CD8-positive, alpha-beta memory T cell (primary cell): ENCODE results near the gene ATP6V1G3. TPM values are rescaled to one million over a fixed set of nuclear protein-coding genes. Genes with fewer than 3 reads are reported as not detected.

Experiments
- CTCF ChIA-PET: fragments of 350-600 bp; sonication (Branson Sonifier 250); formaldehyde crosslinking; loops from one replicate; lab custom pipeline; 2021; ENCODE audit warnings: antibody characterized with exemption; lab: Charles Lee
- POLR2A ChIA-PET: fragments of 350-600 bp; sonication (Branson Sonifier 250); formaldehyde crosslinking; loops from one replicate; lab custom pipeline; 2021; ENCODE audit warnings: antibody characterized with exemption; lab: Charles Lee
- DNase-seq, 5 donors: peaks; one replicate each; pipeline versions ENCODE4 v3.0.0 to v3.0.0-alpha.2; 2020 to 2022; ENCODE audit warnings: mixed read lengths in 1 of 5
- H3K27ac ChIP-seq: one replicate; pipeline ENCODE4 v1.7.0; 2013; ENCODE audit warnings: low read depth, mild to moderate bottlenecking, low read length, moderate library complexity
- H3K27me3 ChIP-seq: 2 replicates; pipeline ENCODE4 v1.7.0; 2013; ENCODE audit warnings: low read length, mild to moderate bottlenecking; ENCODE audit not compliant: insufficient read depth, poor library complexity, severe bottlenecking
- H3K36me3 ChIP-seq: 2 replicates; pipeline ENCODE4 v1.7.0; 2013; ENCODE audit warnings: mild to moderate bottlenecking, low read length, moderate library complexity; ENCODE audit not compliant: insufficient read depth
- H3K4me1 ChIP-seq: 2 replicates; pipeline ENCODE4 v1.7.0; 2013; ENCODE audit warnings: mild to moderate bottlenecking, low read length, moderate library complexity; ENCODE audit not compliant: insufficient read depth
- H3K4me3 ChIP-seq: 2 replicates; pipeline ENCODE4 v1.7.0; 2013; ENCODE audit warnings: mild to moderate bottlenecking, low read length
- H3K9me3 ChIP-seq: 2 replicates; pipeline ENCODE4 v1.7.0; 2013; ENCODE audit warnings: mild to moderate bottlenecking, low read length
- H3K27ac Mint-ChIP-seq, 8 donors: one replicate each; pipeline ENCODE4 v1.8.0; 2020 to 2021; ENCODE audit warnings: mixed read lengths in 8 of 8, mild to moderate bottlenecking in 6 of 8, inconsistent platforms in 3 of 8, moderate library complexity in 3 of 8
- H3K27me3 Mint-ChIP-seq, 2 donors: one replicate each; pipeline ENCODE4 v1.8.0; 2020 to 2021; ENCODE audit warnings: mixed read lengths in 2 of 2, mild to moderate bottlenecking in 1 of 2, moderate library complexity in 1 of 2
- H3K36me3 Mint-ChIP-seq, 3 donors: one replicate each; pipeline ENCODE4 v1.8.0; 2020 to 2021; ENCODE audit warnings: mixed read lengths in 3 of 3, inconsistent platforms in 1 of 3, mild to moderate bottlenecking in 1 of 3
- H3K4me1 Mint-ChIP-seq, 3 donors: one replicate each; pipeline ENCODE4 v1.8.0; 2020 to 2021; ENCODE audit warnings: mixed read lengths in 3 of 3, inconsistent platforms in 1 of 3, mild to moderate bottlenecking in 1 of 3
- H3K4me3 Mint-ChIP-seq, 7 donors: one replicate each; pipeline ENCODE4 v1.8.0; 2020 to 2021; ENCODE audit warnings: mixed read lengths in 7 of 7, mild to moderate bottlenecking in 6 of 7, moderate library complexity in 4 of 7, inconsistent platforms in 2 of 7
- H3K9me3 Mint-ChIP-seq, 5 donors: one replicate each; pipeline ENCODE4 v1.8.0; 2020 to 2022; ENCODE audit warnings: mixed read lengths in 5 of 5, mild to moderate bottlenecking in 3 of 5, moderate library complexity in 2 of 5, inconsistent platforms in 1 of 5
- polyA plus RNA-seq: library from polyadenylated mRNA; unstranded; fragments of 300-500 nt; fragmentation: Illumina TruSeq; gene quantifications from one replicate; pipeline ENCODE4 v1.2.3, GENCODE V29; 2021
- total RNA-seq, 2 experiments: library from RNA; stranded (reverse); gene quantifications; one replicate each; pipeline ENCODE4 v1.2.3, GENCODE V29; 2021

Gene ATP6V1G3
- total and polyA plus RNA-seq, 3 experiments from 2014 or later, result not detected

- Histone ChIP-seq H3K27ac (no peak overlapping the region), H3K36me3 (no peaks in the 10 kb centered on the region), H3K9me3 (no peaks in the 10 kb centered on the region), H3K27me3 (no peaks in the 10 kb centered on the region), H3K4me1 (peaks cover 49% of the 10 kb centered on the region), H3K4me3 (no peak overlapping the region)
- peak overlapping the region in 1 of 7 donors; percentile 41 for H3K4me3 Mint-ChIP-seq
- no peaks in the 10 kb centered on the region for H3K27me3 Mint-ChIP-seq
- no peaks in the 10 kb centered on the region for H3K9me3 Mint-ChIP-seq
- POLR2A ChIA-PET, result no interaction called here
- DNase-seq, result no peak
- CTCF ChIA-PET, result no interaction called here
- peak overlapping the region in 2 of 8 donors; percentile 21 to 77 for H3K27ac Mint-ChIP-seq
- H3K36me3 Mint-ChIP-seq, result no peaks in the 10 kb centered on the region
- peaks cover 53 to 74% (median 54%) of the 10 kb centered on the region in 3 donors for H3K4me1 Mint-ChIP-seq
Observed at GRCh38 chr1:198552668-198553416, 12.4 kb upstream of the ATP6V1G3 start.

DNA sequence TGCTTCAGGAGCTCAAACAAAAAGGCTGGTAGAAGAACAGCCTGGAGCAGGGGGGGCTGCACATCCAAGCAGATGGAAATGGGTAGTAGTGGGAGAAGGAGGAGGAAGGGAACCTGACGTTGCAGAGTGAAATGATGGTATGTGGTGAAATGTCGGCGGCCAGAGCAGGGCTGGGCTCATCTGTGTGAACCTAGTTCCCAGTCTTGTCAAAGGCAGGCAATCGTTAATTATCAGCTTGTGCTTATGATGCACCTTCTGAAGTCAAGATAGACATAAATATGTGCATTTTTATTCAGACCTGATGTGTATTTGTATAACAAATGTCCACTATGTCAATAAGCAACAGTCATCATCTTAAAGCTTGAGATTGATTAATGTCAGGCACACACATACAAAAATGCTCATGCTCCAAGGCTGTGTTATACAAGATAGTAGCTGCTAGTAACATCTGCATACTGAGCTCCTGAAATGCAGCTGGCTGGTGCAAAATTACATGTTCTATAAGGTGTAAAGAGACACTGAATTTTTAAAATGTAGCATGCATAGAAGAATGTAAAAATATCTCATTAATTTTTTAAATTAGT is 10.6 kb upstream of the ATP6V1G3 start:
- no peaks in the 10 kb centered on the region for H3K27me3 Mint-ChIP-seq
- POLR2A ChIA-PET, result interaction anchor here (0.6 kb wide), 1 partner anchor 847 kb away, joined by 3 read pairs; no protein-coding TSS in a partner anchor
- no peaks in the 10 kb centered on the region for H3K9me3 ChIP-seq
- H3K4me1 Mint-ChIP-seq, result peaks cover 35 to 56% (median 36%) of the 10 kb centered on the region in 3 donors
- H3K4me3 ChIP-seq, result no peak overlapping the region
- peak overlapping the region in 1 of 8 donors; percentile 59 for H3K27ac Mint-ChIP-seq
- H3K4me3 Mint-ChIP-seq, result no peak overlapping the region
- peaks cover 0 to 11% (median 2%) of the 10 kb centered on the region in 3 donors for H3K36me3 Mint-ChIP-seq
- no peaks in the 10 kb centered on the region for H3K36me3 ChIP-seq
- CTCF ChIA-PET, result interaction anchor here (1.0 kb wide), 1 partner anchor 70 kb away, joined by 4 read pairs; no protein-coding TSS in a partner anchor
- H3K9me3 Mint-ChIP-seq, result peaks cover 2 to 10% (median 5%) of the 10 kb centered on the region in 5 donors
- no peaks in the 10 kb centered on the region for H3K27me3 ChIP-seq
- H3K4me1 ChIP-seq, result peaks cover 33% of the 10 kb centered on the region
- DNase-seq, result no peak
- H3K27ac ChIP-seq, result no peak overlapping the region

- Histone ChIP-seq H3K36me3 (no peaks in the 10 kb centered on the region), H3K4me1 (peaks cover 25% of the 10 kb centered on the region), H3K27ac (no peak overlapping the region), H3K9me3 (no peaks in the 10 kb centered on the region), H3K4me3 (no peak overlapping the region), H3K27me3 (no peaks in the 10 kb centered on the region)
- no peaks in the 10 kb centered on the region for H3K27me3 Mint-ChIP-seq
- no peak for DNase-seq
- CTCF ChIA-PET, result interaction anchor here (1.0 kb wide), 1 partner anchor 71 kb away, joined by 4 read pairs; no protein-coding TSS in a partner anchor
- H3K4me1 Mint-ChIP-seq, result peaks cover 27 to 47% (median 28%) of the 10 kb centered on the region in 3 donors
- peak overlapping the region in 2 of 8 donors; percentile 22 to 47 for H3K27ac Mint-ChIP-seq
- POLR2A ChIA-PET, result no interaction called here
- peaks cover 0 to 11% (median 2%) of the 10 kb centered on the region in 3 donors for H3K36me3 Mint-ChIP-seq
- no peak overlapping the region for H3K4me3 Mint-ChIP-seq
- H3K9me3 Mint-ChIP-seq, result peaks cover 2 to 10% (median 5%) of the 10 kb centered on the region in 5 donors
Observed at GRCh38 chr1:198549866-198550265, 9.4 kb upstream of the ATP6V1G3 start.

- H3K9me3 Mint-ChIP-seq, result peaks cover 2 to 10% (median 5%) of the 10 kb centered on the region in 5 donors
- Histone ChIP-seq H3K4me3 (no peak overlapping the region), H3K27me3 (no peaks in the 10 kb centered on the region), H3K9me3 (no peaks in the 10 kb centered on the region), H3K36me3 (no peaks in the 10 kb centered on the region), H3K4me1 (peaks cover 23% of the 10 kb centered on the region), H3K27ac (no peak overlapping the region)
- H3K4me1 Mint-ChIP-seq, result peaks cover 22 to 44% (median 25%) of the 10 kb centered on the region in 3 donors
- no peak overlapping the region for H3K4me3 Mint-ChIP-seq
- H3K27me3 Mint-ChIP-seq, result no peaks in the 10 kb centered on the region
- DNase-seq, result no peak
- H3K27ac Mint-ChIP-seq, result no peak overlapping the region
- CTCF ChIA-PET, result no interaction called here
- H3K36me3 Mint-ChIP-seq, result peaks cover 0 to 11% (median 2%) of the 10 kb centered on the region in 3 donors
- POLR2A ChIA-PET, result no interaction called here
Observed at GRCh38 chr1:198548890-198549289, 8.4 kb upstream of the ATP6V1G3 start.

- Histone ChIP-seq H3K4me3 (no peak overlapping the region), H3K36me3 (no peaks in the 10 kb centered on the region), H3K27ac (no peak overlapping the region), H3K9me3 (no peaks in the 10 kb centered on the region), H3K4me1 (peaks cover 20% of the 10 kb centered on the region), H3K27me3 (no peaks in the 10 kb centered on the region)
- peaks cover 0 to 11% (median 2%) of the 10 kb centered on the region in 3 donors for H3K36me3 Mint-ChIP-seq
- no peak overlapping the region for H3K27ac Mint-ChIP-seq
- peaks cover 20 to 46% (median 24%) of the 10 kb centered on the region in 3 donors for H3K4me1 Mint-ChIP-seq
- ChIA-PET CTCF (interaction anchor here (1.7 kb wide), 1 partner anchor 9 kb away, joined by 5 read pairs; no protein-coding TSS in a partner anchor), POLR2A (interaction anchor here (0.8 kb wide), 1 partner anchor 93 kb away, joined by 3 read pairs; no protein-coding TSS in a partner anchor)
- no peak overlapping the region for H3K4me3 Mint-ChIP-seq
- H3K27me3 Mint-ChIP-seq, result no peaks in the 10 kb centered on the region
- peaks cover 2 to 10% (median 5%) of the 10 kb centered on the region in 5 donors for H3K9me3 Mint-ChIP-seq
- DNase-seq, result no peak
Observed at GRCh38 chr1:198545156-198545555, 4.7 kb upstream of the ATP6V1G3 start.

DNA sequence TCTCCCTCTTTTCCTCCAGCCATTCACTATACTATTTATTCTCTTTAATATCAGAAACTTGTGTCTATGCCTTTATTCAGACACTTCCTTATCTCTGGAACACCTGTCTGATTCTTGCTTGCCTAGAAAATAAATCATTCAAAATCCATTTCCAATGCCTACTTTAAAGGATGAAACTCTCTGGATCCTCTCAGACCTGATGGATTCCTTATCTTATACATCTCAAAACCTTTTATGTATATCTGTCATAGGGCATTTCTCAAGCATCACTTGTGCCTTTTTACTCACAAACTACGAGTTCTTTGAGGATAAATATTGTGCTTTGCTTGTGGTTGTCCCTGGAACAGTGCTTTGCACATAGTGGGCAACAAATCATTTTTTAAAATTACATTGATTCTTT is 3.8 kb upstream of the ATP6V1G3 start:
- ChIA-PET POLR2A (interaction anchor here (0.6 to 0.8 kb wide), 2 partner anchors 94 to 112 kb away, joined by 3 to 5 read pairs; no protein-coding TSS in a partner anchor), CTCF (interaction anchor here (1.3 to 1.7 kb wide), 3 partner anchors 10 to 20 kb away, joined by 3 to 7 read pairs (median 5); no protein-coding TSS in a partner anchor)
- Mint-ChIP-seq H3K4me1 (peaks cover 27 to 47% (median 28%) of the 10 kb centered on the region in 3 donors), H3K27me3 (no peaks in the 10 kb centered on the region), H3K27ac (peak overlapping the region in 1 of 8 donors; percentile 71), H3K4me3 (no peak overlapping the region), H3K9me3 (peaks cover 2 to 10% (median 5%) of the 10 kb centered on the region in 5 donors), H3K36me3 (peaks cover 0 to 11% (median 2%) of the 10 kb centered on the region in 3 donors)
- Histone ChIP-seq H3K9me3 (no peaks in the 10 kb centered on the region), H3K36me3 (no peaks in the 10 kb centered on the region), H3K4me3 (no peak overlapping the region), H3K27me3 (no peaks in the 10 kb centered on the region), H3K4me1 (peaks cover 20% of the 10 kb centered on the region), H3K27ac (no peak overlapping the region)
- DNase-seq, result no peak

GRCh38 chr1:198543670-198544260 is 3.3 kb upstream of the ATP6V1G3 start:
- H3K4me3 ChIP-seq, result no peak overlapping the region

More at GRCh38 chr1:198543670-198544260, 3.3 kb upstream of the ATP6V1G3 start:
- peak overlapping the region in 3 of 7 donors; percentile 3 to 57 (median 26) for H3K4me3 Mint-ChIP-seq
- peaks cover 31 to 48% (median 32%) of the 10 kb centered on the region in 3 donors for H3K4me1 Mint-ChIP-seq
- H3K27me3 Mint-ChIP-seq, result no peaks in the 10 kb centered on the region
- ChIA-PET CTCF (interaction anchor here (1.3 to 1.7 kb wide), 3 partner anchors 10 to 20 kb away, joined by 3 to 7 read pairs (median 5); no protein-coding TSS in a partner anchor), POLR2A (interaction anchor here (0.6 kb wide), 1 partner anchor 113 kb away, joined by 5 read pairs; no protein-coding TSS in a partner anchor)
- peak overlapping the region in 3 of 8 donors; percentile 44 to 71 (median 57) for H3K27ac Mint-ChIP-seq
- Histone ChIP-seq H3K36me3 (no peaks in the 10 kb centered on the region), H3K4me1 (peaks cover 22% of the 10 kb centered on the region), H3K27me3 (no peaks in the 10 kb centered on the region), H3K27ac (no peak overlapping the region), H3K9me3 (no peaks in the 10 kb centered on the region)
- peaks cover 2 to 10% (median 5%) of the 10 kb centered on the region in 5 donors for H3K9me3 Mint-ChIP-seq
- peaks cover 0 to 11% (median 2%) of the 10 kb centered on the region in 3 donors for H3K36me3 Mint-ChIP-seq
- DNase-seq, result no peak
